ENCODE data around the gene ELF2. TPM values are rescaled to one million over a fixed set of nuclear protein-coding genes. Genes with fewer than 3 reads are reported as not detected.

The ELF2 gene
- total RNA-seq, 1 experiment from 2014 or later, result 42.4 TPM

DNA sequence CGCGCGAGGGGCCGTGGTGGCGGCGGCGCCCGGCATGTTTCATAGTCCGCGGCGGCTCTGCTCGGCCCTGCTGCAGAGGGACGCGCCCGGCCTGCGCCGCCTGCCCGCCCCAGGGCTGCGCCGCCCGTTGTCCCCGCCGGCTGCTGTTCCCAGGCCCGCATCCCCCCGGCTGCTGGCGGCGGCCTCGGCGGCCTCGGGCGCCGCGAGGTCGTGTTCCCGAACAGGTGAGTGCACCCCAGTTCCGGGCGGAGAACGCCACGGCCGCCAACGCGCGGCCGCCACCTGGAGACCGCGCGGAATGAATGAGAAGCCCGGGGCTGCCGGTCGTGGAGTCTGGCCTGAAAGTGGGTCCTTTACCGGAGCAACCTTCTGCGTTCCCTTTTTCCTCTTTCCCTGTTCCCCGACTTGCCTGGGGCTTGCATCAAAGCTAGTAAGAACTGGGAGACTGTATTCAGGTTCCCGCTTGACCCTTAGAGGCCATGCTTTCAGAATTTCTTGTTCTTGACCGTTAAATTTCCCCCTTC, 161.0 kb downstream of the ELF2 start:
- H3K27ac ChIP-seq (ENCODE audit: low read depth, low read length, poor library complexity, severe bottlenecking), result peak overlapping the region; percentile 96
- H3K4me1 ChIP-seq (ENCODE audit: insufficient read depth, low read length, poor library complexity, severe bottlenecking), result peaks cover 44% of the 10 kb centered on the region
- BruUV-seq (replicated peaks), result no TSS peak
- H3K9me3 ChIP-seq (ENCODE audit: low read depth, low read length, poor library complexity, severe bottlenecking), result no peaks in the 10 kb centered on the region
- no peaks in the 10 kb centered on the region for H3K27me3 ChIP-seq (replicated peaks; ENCODE audit: insufficient read depth, low read depth, low read length, poor library complexity)
- TF ChIP-seq CTCF (conservative IDR thresholded peaks at IDR 0.05; ENCODE audit: low read depth, low read length) (no peak), EZH2 (IDR thresholded peaks at IDR 0.05; ENCODE audit: borderline replicate concordance, low read depth, low read length, poor library complexity, severe bottlenecking) (no peak)
- peak; percentile 45 for DNase-seq (ENCODE audit: low spot score)
- ChIA-PET CTCF (interaction anchor here (0.6 kb wide), 2 partner anchors 15 to 24 kb away, joined by 3 read pairs; no protein-coding TSS in a partner anchor), POLR2A (ENCODE audit: low non-redundant PET) (interaction anchor here (0.6 kb wide), 1 partner anchor 285 kb away, joined by 5 read pairs; the partner anchor contains the start of gene NAA15)
- no peaks in the 10 kb centered on the region for H3K36me3 ChIP-seq (ENCODE audit: insufficient read depth, low read length, poor library complexity, severe bottlenecking)
- H3K4me3 ChIP-seq (ENCODE audit: low read depth, low read length, poor library complexity, severe bottlenecking), result peak overlapping the region; percentile 81
- intact Hi-C loops (cut with micrococcal nuclease; ENCODE audit: unreplicated experiment), result no loop called here

DNA sequence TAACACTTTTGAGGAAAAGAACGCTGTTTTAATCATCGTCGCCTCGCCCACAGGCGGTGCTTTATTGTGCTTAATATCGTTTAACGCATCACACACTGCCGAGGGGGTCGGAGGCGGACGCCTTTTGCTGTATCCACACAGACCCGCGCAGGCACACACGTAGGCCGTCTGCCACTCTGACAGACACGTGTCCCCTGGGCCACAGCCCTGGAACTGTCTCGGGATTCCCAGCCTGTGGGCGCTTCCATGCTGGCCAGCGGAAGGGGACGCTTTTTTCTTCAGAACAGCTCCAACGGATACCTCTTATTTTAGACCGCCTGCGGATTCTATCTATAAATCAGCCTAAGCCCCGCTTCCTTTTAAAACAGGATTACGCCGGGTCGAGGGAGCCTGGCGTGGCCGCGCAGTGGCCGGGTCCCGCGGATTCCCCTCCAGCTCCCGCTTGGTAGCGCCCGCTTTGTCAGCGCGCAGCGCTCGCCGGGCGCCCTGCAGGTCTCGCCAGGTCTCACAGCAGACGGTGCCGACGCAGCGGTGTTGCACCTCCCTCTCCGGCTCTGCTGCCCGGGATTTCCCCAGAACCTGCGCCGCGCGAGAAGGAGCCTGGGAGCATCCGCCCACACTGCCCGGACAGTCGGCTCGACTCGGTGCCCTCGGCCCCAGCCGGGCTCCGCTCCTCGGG, 161.6 kb downstream of the ELF2 start, which contains the start of gene NOCT:
Gene NOCT, plus strand, starts transcription at position 513 of the 679 bp plus-strand sequence. CDS start 201 bp downstream, outside the sequence.
- H3K9me3 ChIP-seq (ENCODE audit: low read depth, low read length, poor library complexity, severe bottlenecking), result no peaks in the 10 kb centered on the region
- POLR2A ChIA-PET (ENCODE audit: low non-redundant PET), result no interaction called here
- BruUV-seq (replicated peaks), result no TSS peak
- no peaks in the 10 kb centered on the region for H3K27me3 ChIP-seq (replicated peaks; ENCODE audit: insufficient read depth, low read depth, low read length, poor library complexity)
- peak within 1 kb of the TSS; percentile 96 for H3K27ac ChIP-seq (ENCODE audit: low read depth, low read length, poor library complexity, severe bottlenecking)
- intact Hi-C loops (cut with micrococcal nuclease; ENCODE audit: unreplicated experiment), result no loop called here
- peak within 1 kb of the TSS; percentile 81 for H3K4me3 ChIP-seq (ENCODE audit: low read depth, low read length, poor library complexity, severe bottlenecking)
- CTCF ChIA-PET, result interaction anchor here (0.6 kb wide), 1 partner anchor 25 kb away, joined by 3 read pairs; no protein-coding TSS in a partner anchor
- peaks cover 41% of the 10 kb centered on the region for H3K4me1 ChIP-seq (ENCODE audit: insufficient read depth, low read length, poor library complexity, severe bottlenecking)
- H3K36me3 ChIP-seq (ENCODE audit: insufficient read depth, low read length, poor library complexity, severe bottlenecking), result no peaks in the 10 kb centered on the region
- TF ChIP-seq CTCF (conservative IDR thresholded peaks at IDR 0.05; ENCODE audit: low read depth, low read length) (no peak), EZH2 (IDR thresholded peaks at IDR 0.05; ENCODE audit: borderline replicate concordance, low read depth, low read length, poor library complexity, severe bottlenecking) (no peak)
- DNase-seq (ENCODE audit: low spot score), result peak; percentile 93

DNA sequence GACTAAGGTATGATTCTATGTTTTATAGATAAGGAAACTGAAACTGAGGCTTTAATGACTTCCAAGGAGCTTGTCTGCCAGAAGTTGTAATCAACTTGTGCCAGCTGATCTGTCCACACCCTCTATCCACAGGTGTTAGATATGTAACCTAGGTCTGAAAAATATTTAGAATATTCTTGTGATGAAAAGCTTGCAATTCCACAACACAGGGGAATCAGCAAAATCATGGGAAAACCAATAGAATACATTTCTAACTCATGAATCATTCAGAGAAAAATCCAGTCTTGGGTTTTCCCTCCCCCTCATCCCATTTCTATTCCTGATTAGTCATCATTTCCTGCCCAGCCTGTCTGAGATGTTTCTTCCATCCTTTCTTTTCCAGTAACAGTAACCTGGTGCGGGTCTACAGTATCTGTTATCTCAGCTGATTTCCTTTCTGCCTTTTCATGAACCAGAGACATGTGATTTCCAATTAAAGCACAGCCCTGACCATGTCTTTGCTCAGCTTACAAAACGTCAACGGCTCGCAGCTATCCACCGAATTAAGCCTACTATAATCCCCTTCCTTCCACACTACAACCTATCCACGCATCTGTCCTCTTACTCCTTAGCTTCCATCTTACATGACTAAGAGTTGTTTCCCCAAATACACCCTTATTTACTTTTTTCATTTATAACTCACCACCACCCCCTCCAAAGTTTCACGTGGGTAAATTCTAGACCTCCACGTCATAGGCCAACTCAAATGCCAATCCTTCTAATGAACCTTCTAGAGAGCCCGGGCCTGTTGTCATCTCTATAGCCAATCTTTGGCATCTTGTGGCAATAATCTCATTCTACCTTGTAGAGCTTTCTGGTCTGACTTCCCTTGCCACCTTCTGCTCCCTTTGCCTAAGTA, 162.4 kb downstream of the ELF2 start:
- TF ChIP-seq EZH2 (IDR thresholded peaks at IDR 0.05; ENCODE audit: borderline replicate concordance, low read depth, low read length, poor library complexity, severe bottlenecking), result no peak
- no peak for TF ChIP-seq CTCF (conservative IDR thresholded peaks at IDR 0.05; ENCODE audit: low read depth, low read length)
- Histone ChIP-seq H3K4me1 (ENCODE audit: insufficient read depth, low read length, poor library complexity, severe bottlenecking) (peaks cover 33% of the 10 kb centered on the region), H3K36me3 (ENCODE audit: insufficient read depth, low read length, poor library complexity, severe bottlenecking) (no peaks in the 10 kb centered on the region), H3K4me3 (ENCODE audit: low read depth, low read length, poor library complexity, severe bottlenecking) (peak overlapping the region; percentile 81), H3K27ac (ENCODE audit: low read depth, low read length, poor library complexity, severe bottlenecking) (peak overlapping the region; percentile 96), H3K9me3 (ENCODE audit: low read depth, low read length, poor library complexity, severe bottlenecking) (no peaks in the 10 kb centered on the region), H3K27me3 (replicated peaks; ENCODE audit: insufficient read depth, low read depth, low read length, poor library complexity) (no peaks in the 10 kb centered on the region)
- BruUV-seq (replicated peaks), result no TSS peak
- CTCF ChIA-PET, result no interaction called here
- POLR2A ChIA-PET (ENCODE audit: low non-redundant PET), result interaction anchor here (0.6 to 0.9 kb wide), 2 partner anchors 26 to 68 kb away, joined by 3 to 4 read pairs; no protein-coding TSS in a partner anchor
- intact Hi-C loops (cut with micrococcal nuclease; ENCODE audit: unreplicated experiment), result no loop called here
- DNase-seq (ENCODE audit: low spot score), result peak; percentile 84
